A549 (cell line): Measurements from ENCODE around the gene ZNF662. TPM values are rescaled to one million over a fixed set of nuclear protein-coding genes. Genes with fewer than 3 reads are reported as not detected.
"Not testable (repeated sequence)": the region's sequence is repeated elsewhere in the genome, so short reads cannot be mapped to it uniquely, and the experiment has no call there.

Experiments
- ATAC-seq, 2 experiments: fragments of 200-7000 bp in 1 of 2; fragments of >200 bp in 1 of 2; cut with Nextera tagmentation in 1 of 2; cut with Tn5 transposase in 1 of 2; 3 replicates each; pipeline versions ENCODE4 v1.8.0 to v1.9.1; 2018 to 2020; ENCODE audit warnings: mild to moderate bottlenecking in 1 of 2, moderate library complexity in 1 of 2
- CTCF ChIA-PET: fragments of 300-600 bp; sonication (Branson Sonifier 250); formaldehyde crosslinking; extraction: SDS; loops from one replicate; lab custom pipeline; 2021; ENCODE audit warnings: antibody characterized with exemption, inconsistent platforms; lab: Yijun Ruan, JAX
- POLR2A ChIA-PET: fragments of 350-600 bp; formaldehyde crosslinking; extraction: SDS; loops from one replicate; lab custom pipeline; 2021; ENCODE audit warnings: antibody characterized with exemption, inconsistent platforms; lab: Yijun Ruan, JAX
- DNase-seq, 2 experiments: peaks; one replicate each; pipeline versions ENCODE4 v3.0.0 to v3.0.0-alpha.2; 2011 to 2016; ENCODE audit warnings: low read depth in 1 of 2, low spot score in 1 of 2
- FAIRE-seq: peaks from 2 replicates; lab custom pipeline; 2011; peaks lifted over from hg19 to GRCh38; lab: Jason Lieb, UNC
- H3K27ac ChIP-seq, 2 experiments: fragments of >200 bp; sonication (Bioruptor Twin); formaldehyde crosslinking; 3 replicates each; pipeline ENCODE4 v1.5.1; 2016 to 2017
- H3K4me1 ChIP-seq: fragments of >200 bp; sonication (Bioruptor Twin); formaldehyde crosslinking; 3 replicates; pipeline ENCODE4 v1.6.1; 2016
- H3K4me2 ChIP-seq: fragments of >200 bp; sonication (Bioruptor Twin); formaldehyde crosslinking; 3 replicates; pipeline ENCODE4 v1.6.1; 2016
- H3K4me3 ChIP-seq: fragments of >200 bp; sonication (Bioruptor Twin); formaldehyde crosslinking; 3 replicates; pipeline ENCODE4 v1.5.1; 2016
- H3K9me3 ChIP-seq: fragments of >200 bp; sonication (Bioruptor Twin); formaldehyde crosslinking; 3 replicates; pipeline ENCODE4 v1.6.1; 2016
- ESRRA ChIP-seq: fragments of 150-350 bp; IDR thresholded peaks from 2 replicates; pipeline ENCODE4 v1.6.1; 2014; ENCODE audit warnings: mild to moderate bottlenecking, low read length, borderline replicate concordance
- HOXB5 ChIP-seq: fragments of 250-450 bp; sonication (Bioruptor Pico); IDR thresholded peaks from 2 replicates; pipeline ENCODE4 v1.5.0; 2020; ENCODE audit warnings: mild to moderate bottlenecking, moderate library complexity
- JUN ChIP-seq, 2 experiments: fragments of >200 bp; sonication (Bioruptor Twin); formaldehyde crosslinking; IDR thresholded peaks; 2 replicates in 1 of 2; 3 replicates in 1 of 2; pipeline ENCODE4 v1.6.1; 2016 to 2017
- KDM1A ChIP-seq: fragments of 200-600 bp; sonication (generic); IDR thresholded peaks from 2 replicates; pipeline ENCODE4 v1.6.1; 2016; ENCODE audit warnings: low read depth, mild to moderate bottlenecking
- MYC ChIP-seq: IDR thresholded peaks from 2 replicates; pipeline ENCODE4 v1.6.1; 2012; ENCODE audit warnings: mild to moderate bottlenecking, inconsistent platforms, low read length, improper control_type of control experiment, borderline replicate concordance
- PHF8 ChIP-seq: fragments of 200-600 bp; sonication (generic); IDR thresholded peaks from 2 replicates; pipeline ENCODE4 v1.6.1; 2016; ENCODE audit warnings: low read depth, mild to moderate bottlenecking, antibody characterized with exemption, moderate library complexity, borderline replicate concordance
- POLR2A ChIP-seq: IDR thresholded peaks from 2 replicates; pipeline ENCODE4 v1.6.1; 2012; ENCODE audit warnings: mild to moderate bottlenecking, low read length
- RAD21 ChIP-seq, 2 experiments: fragments of >200 bp in 1 of 2; sonication (Bioruptor Twin) in 1 of 2; formaldehyde crosslinking in 1 of 2; IDR thresholded peaks in 1 of 2; conservative IDR thresholded peaks in 1 of 2; 2 replicates in 1 of 2; 3 replicates in 1 of 2; pipeline ENCODE4 v1.6.1; 2012 to 2018; ENCODE audit warnings: inconsistent platforms in 1 of 2
- RFX5 ChIP-seq: fragments of 450-650 bp; IDR thresholded peaks from 2 replicates; pipeline ENCODE4 v1.7.1; 2014; ENCODE audit warnings: antibody characterized with exemption, mild to moderate bottlenecking, moderate library complexity
- SMC3 ChIP-seq: fragments of >200 bp; sonication (Bioruptor Twin); formaldehyde crosslinking; IDR thresholded peaks from 3 replicates; pipeline ENCODE4 v1.6.1; 2018; ENCODE audit warnings: inconsistent platforms
- SREBF2 ChIP-seq: fragments of 450-650 bp; IDR thresholded peaks from 2 replicates; pipeline ENCODE4 v1.6.1; 2014; ENCODE audit warnings: mild to moderate bottlenecking, moderate library complexity
- TFCP2L1 ChIP-seq: fragments of 250-450 bp; sonication (Bioruptor Pico); IDR thresholded peaks from 2 replicates; pipeline ENCODE4 v1.5.0; 2021; ENCODE audit warnings: mild to moderate bottlenecking
- ZSCAN20 ChIP-seq: fragments of 250-450 bp; sonication (Bioruptor Pico); IDR thresholded peaks from 2 replicates; pipeline ENCODE4 v1.8.0; 2022; ENCODE audit warnings: mild to moderate bottlenecking, moderate library complexity
- WGBS: methylation state at CpG from one replicate; pipeline ENCODE4 v1.1.6; 2017; ENCODE audit errors: missing lambda C conversion rate; 5-methylcytosine and 5-hydroxymethylcytosine counted together
- polyA plus RNA-seq, 4 experiments: library from polyadenylated mRNA; depleted of rRNA in 3 of 4; stranded (reverse); fragments of >200 nt; fragmentation: RNase III in 1 of 4; extraction: RNeasy Plus Mini Kit Qiagen cat#74134 plus additional on column Dnase treatment in 1 of 4; gene quantifications; 2 replicates in 3 of 4; 3 replicates in 1 of 4; pipeline ENCODE4 v1.2.3, GENCODE V29; 2011 to 2017
- TF ChIP-seq, protein P1 (sequence below): fragments of >200 bp; sonication (Bioruptor Twin); formaldehyde crosslinking; IDR thresholded peaks from 2 replicates; pipeline ENCODE4 v1.6.1; 2016
- TF ChIP-seq, protein P2 (sequence below): fragments of >200 bp; sonication (Bioruptor Twin); formaldehyde crosslinking; IDR thresholded peaks from 3 replicates; pipeline ENCODE4 v1.5.1; 2016
- TF ChIP-seq, protein P3 (sequence below): fragments of 450-650 bp; IDR thresholded peaks from 2 replicates; pipeline ENCODE4 v1.6.1; 2014; ENCODE audit warnings: antibody characterized with exemption
- TF ChIP-seq, protein P4 (sequence below): IDR thresholded peaks from 2 replicates; pipeline ENCODE4 v1.6.1; 2012; ENCODE audit warnings: low read depth, borderline replicate concordance

ZNF662 gene
- polyA plus RNA-seq, 2 of the 4 experiments (the other 2 are of a cell fraction): not detected

DNA sequence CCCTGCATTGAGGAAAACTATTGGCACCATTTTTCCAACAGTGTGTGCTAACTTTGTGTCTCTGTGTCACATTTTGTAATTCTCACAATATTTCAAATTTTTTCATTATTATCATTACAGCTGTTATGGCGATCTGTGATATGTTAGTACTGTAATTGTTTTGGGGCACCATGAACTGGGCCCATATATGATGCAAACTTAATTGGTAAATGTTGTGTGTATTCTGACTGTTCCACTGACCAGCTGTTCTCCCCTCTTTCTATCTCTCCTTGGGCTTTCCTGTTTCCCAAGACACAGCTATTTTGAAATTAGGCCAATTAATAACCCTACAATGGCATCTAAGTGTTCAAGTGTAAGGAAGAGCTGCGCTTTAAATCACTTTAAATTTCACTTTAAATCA lies 28.1 kb upstream of the ZNF662 start (continued):
- TF ChIP-seq, protein P1, sequence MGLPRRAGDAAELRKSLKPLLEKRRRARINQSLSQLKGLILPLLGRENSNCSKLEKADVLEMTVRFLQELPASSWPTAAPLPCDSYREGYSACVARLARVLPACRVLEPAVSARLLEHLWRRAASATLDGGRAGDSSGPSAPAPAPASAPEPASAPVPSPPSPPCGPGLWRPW: no peak
- TF ChIP-seq ESRRA (no peak), RFX5 (no peak)
- TF ChIP-seq, all 56 proteins: peak for 0

DNA sequence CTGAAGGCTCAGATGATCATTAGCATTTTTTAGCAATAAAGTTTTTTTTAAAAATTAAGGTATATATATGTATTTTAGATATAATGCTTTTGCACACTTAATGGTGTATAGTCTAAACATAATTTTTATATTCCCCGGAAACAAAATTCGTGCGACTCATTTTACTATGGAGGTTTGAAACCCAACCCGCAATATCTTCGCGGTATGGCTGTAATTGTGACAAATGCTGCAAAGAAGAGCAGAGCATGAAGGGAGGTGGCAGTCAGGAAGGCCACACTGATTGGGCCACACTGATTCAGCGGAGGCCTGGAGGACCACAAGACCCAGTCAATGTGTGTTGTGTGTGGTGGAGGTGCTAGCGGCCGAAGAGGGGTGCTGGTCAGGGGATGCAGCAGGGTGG lies 25.8 kb upstream of the ZNF662 start:
- POLR2A ChIA-PET: no interaction called here
- CTCF ChIA-PET: no interaction called here
- Histone ChIP-seq H3K9me3 (no peaks in the 10 kb centered on the region), H3K4me3 (peak overlapping the region; percentile 68), H3K4me2 (peak overlapping the region; percentile 89), H3K27ac (peak overlapping the region; percentile 77 to 96; a peak in 5 of 6 replicates), H3K4me1 (no peaks in the 10 kb centered on the region)
- no peak for FAIRE-seq
- WGBS: 91% methylated on average over 9 of the region's 9 CpGs
- TF ChIP-seq KDM1A (no peak), ZSCAN20 (CRISPR knock-in tag) (no peak)
- DNase-seq: no peak
- ATAC-seq: no peak; a peak in 1 of 6 replicates

DNA sequence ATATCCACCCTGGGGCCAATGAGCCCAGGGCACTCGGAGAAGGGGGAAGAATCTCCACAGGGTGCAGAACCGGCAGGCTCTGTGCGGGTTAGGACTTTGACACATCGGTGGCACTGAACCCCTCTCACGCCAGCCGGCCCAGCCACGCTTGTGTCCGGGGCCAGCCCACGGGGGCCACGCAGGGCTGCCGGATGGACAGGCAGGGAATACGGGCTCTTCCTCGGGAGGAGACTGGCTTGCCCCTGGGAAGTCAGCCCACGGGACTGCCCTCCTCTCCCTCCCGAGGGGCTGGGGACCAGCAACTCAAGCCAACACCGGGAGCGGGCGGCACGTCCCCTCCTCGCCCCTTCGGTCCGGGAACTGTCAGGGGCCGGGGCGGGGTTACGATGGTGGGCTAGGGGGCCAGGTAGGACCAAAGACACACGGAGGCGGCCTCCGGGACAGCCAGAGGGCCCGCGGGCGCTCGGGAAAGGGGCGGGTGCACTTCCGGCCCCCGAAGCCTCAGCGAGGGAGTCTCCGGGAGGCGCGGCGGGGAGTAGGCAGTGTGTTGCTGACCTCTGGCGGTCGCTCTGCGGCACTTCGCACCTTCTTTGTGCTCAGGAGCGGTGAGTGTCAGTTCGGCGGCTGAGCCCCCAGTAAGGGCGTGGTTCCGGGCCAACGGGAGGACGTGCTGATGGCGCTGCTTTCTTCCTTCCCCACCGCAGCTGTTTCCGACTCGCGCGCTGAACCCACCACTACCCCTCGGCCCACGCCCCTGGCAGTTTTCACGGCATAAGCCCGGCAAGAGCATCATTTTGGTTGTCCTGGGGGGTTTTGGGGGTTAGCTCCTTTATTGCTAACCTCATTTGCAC lies 25.1 kb upstream of the ZNF662 start:
- CTCF ChIA-PET: interaction anchor here (0.6 to 1.4 kb wide), 30 partner anchors 9 to 763 kb away, joined by 3 to 11 read pairs (median 3); partner anchors contain the start of genes HIGD1A and SEC22C
- Histone ChIP-seq H3K4me1 (no peaks in the 10 kb centered on the region), H3K4me3 (peak overlapping the region; percentile 68), H3K9me3 (no peaks in the 10 kb centered on the region), H3K4me2 (peak overlapping the region; percentile 89), H3K27ac (peak overlapping the region; percentile 77 to 96)
- POLR2A ChIA-PET: no interaction called here
- ATAC-seq: peak; percentile 99 to 100
- 9% methylated on average over 10 of the region's 61 CpGs for WGBS
- peak; percentile 72 to 74 for DNase-seq
- FAIRE-seq: no peak
- TF ChIP-seq, protein P2, sequence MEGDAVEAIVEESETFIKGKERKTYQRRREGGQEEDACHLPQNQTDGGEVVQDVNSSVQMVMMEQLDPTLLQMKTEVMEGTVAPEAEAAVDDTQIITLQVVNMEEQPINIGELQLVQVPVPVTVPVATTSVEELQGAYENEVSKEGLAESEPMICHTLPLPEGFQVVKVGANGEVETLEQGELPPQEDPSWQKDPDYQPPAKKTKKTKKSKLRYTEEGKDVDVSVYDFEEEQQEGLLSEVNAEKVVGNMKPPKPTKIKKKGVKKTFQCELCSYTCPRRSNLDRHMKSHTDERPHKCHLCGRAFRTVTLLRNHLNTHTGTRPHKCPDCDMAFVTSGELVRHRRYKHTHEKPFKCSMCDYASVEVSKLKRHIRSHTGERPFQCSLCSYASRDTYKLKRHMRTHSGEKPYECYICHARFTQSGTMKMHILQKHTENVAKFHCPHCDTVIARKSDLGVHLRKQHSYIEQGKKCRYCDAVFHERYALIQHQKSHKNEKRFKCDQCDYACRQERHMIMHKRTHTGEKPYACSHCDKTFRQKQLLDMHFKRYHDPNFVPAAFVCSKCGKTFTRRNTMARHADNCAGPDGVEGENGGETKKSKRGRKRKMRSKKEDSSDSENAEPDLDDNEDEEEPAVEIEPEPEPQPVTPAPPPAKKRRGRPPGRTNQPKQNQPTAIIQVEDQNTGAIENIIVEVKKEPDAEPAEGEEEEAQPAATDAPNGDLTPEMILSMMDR: peak; percentile 67
- peak; percentile 77 to 83 for TF ChIP-seq RAD21 (conservative IDR thresholded peaks at IDR 0.05 in 1 of 2, IDR thresholded peaks at IDR 0.05 in 1 of 2)
- peak in 1 of 2 experiments; percentile 34; a peak in 1 of 5 replicates for TF ChIP-seq JUN (IDR thresholded peaks at IDR 0.05)
- TF ChIP-seq HOXB5 (CRISPR knock-in tag): no peak
- TF ChIP-seq, protein P3, sequence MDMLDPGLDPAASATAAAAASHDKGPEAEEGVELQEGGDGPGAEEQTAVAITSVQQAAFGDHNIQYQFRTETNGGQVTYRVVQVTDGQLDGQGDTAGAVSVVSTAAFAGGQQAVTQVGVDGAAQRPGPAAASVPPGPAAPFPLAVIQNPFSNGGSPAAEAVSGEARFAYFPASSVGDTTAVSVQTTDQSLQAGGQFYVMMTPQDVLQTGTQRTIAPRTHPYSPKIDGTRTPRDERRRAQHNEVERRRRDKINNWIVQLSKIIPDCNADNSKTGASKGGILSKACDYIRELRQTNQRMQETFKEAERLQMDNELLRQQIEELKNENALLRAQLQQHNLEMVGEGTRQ: no peak
- TF ChIP-seq PHF8: peak; percentile 11; the same call in 1 of the 2 replicates
- peak; percentile 25; the same call in 1 of the 2 replicates for TF ChIP-seq POLR2A
- no peak for TF ChIP-seq SREBF2
- TF ChIP-seq, protein P4, sequence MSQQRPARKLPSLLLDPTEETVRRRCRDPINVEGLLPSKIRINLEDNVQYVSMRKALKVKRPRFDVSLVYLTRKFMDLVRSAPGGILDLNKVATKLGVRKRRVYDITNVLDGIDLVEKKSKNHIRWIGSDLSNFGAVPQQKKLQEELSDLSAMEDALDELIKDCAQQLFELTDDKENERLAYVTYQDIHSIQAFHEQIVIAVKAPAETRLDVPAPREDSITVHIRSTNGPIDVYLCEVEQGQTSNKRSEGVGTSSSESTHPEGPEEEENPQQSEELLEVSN: peak; percentile 38; the same call in 1 of the 2 replicates
- TF ChIP-seq MYC: no peak
- TF ChIP-seq TFCP2L1 (CRISPR knock-in tag): no peak
- peak; percentile 70 for TF ChIP-seq SMC3
- no peak for TF ChIP-seq KDM1A
- TF ChIP-seq, all 56 proteins: peak for 7

DNA sequence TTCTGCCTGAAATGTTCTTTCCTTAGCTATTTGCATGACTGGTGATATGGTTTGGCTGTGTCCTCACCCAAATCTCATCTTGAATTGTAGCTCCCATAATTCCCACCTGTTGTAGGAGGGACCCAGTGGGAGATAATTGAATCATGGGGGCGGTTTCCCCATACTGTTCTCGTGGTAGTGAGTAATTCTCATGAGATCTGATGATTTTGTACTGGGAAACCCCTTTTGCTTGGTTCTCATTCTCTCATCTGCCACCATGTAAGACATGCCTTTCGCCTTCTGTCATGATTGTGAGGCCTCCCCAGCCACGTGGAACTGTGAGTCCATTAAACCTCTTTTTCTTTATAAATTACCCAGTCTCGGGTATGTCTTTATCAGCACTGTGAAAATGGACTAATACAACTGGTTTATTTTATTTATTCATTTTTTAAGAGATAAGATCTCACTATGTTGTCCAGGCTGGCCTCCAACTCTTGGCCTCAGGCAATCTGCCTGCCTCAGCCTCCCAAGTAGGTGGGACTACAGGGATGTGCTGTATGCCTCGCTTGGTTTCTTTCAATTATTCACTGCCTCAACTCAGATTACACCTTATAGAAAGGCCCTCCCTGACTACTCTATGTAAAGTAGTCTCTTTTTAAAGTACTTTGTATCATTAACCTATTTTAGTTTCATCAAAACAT lies 22.6 kb upstream of the ZNF662 start:
- H3K4me1 ChIP-seq, H3K4me3 ChIP-seq, H3K4me2 ChIP-seq, ATAC-seq, DNase-seq, CTCF ChIA-PET, POLR2A ChIA-PET, H3K9me3 ChIP-seq, H3K27ac ChIP-seq, FAIRE-seq: not testable (repeated sequence)
- WGBS: 20% methylated on average over 6 of the region's 6 CpGs
